GM19240 (cell line): ENCODE measurements around the gene NCL.
A peak's percentile ranks its signal among the peaks of the same experiment; 100 is the strongest.

ENCODE experiments used
- DNase-seq: peaks from one replicate; pipeline ENCODE4 v3.0.0; 2011; ENCODE audit warnings: low spot score; ENCODE audit not compliant: insufficient read length

Gene NCL, protein sequence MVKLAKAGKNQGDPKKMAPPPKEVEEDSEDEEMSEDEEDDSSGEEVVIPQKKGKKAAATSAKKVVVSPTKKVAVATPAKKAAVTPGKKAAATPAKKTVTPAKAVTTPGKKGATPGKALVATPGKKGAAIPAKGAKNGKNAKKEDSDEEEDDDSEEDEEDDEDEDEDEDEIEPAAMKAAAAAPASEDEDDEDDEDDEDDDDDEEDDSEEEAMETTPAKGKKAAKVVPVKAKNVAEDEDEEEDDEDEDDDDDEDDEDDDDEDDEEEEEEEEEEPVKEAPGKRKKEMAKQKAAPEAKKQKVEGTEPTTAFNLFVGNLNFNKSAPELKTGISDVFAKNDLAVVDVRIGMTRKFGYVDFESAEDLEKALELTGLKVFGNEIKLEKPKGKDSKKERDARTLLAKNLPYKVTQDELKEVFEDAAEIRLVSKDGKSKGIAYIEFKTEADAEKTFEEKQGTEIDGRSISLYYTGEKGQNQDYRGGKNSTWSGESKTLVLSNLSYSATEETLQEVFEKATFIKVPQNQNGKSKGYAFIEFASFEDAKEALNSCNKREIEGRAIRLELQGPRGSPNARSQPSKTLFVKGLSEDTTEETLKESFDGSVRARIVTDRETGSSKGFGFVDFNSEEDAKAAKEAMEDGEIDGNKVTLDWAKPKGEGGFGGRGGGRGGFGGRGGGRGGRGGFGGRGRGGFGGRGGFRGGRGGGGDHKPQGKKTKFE

DNA sequence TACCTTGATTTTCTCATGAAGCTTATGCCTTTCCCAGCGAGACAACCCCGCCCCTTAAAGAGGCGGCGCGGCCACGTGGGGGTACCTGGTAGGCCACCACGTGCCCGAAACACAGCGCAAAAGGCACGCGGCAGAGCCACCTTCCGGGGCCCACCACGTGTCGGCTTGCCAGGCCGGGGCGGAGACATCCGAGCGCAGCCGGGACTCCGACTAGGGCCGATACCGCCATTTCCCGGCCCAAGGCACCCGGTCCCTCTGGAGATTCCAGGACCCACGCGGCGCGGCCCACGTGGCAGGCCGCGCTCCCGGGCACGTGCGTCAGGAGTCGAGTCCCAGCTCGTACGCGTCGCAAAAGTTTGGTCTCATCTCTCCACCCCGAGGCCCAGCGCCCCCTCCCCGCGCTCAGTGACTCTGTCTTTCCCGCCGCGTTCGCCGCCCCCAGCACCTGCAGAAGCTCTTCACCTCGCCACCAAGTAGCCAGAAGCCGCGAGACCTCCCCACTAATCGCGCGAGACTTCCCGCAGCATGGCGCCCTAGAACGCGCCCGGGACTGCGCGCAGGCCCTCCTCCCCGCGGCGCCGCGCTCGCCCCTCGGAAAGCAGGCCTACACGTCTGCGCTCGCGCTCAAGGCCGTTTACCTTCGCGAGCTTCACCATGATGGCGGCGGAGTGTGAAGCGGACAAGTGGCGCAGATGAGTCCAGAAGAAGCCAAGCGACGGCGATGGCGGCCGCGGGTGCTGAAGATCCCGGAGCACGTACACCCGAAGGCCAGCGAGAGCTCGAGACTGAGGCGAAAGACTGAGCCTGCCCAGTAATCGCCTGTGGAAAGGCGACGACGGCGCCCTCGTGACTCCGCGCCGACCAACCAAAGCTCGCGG, at the start of gene NCL:
NCL (minus strand) TSS at position 787 of the 878 bp plus-strand sequence; CDS start at position 656, 131 bp downstream.
- peak; percentile 52 for DNase-seq

DNA sequence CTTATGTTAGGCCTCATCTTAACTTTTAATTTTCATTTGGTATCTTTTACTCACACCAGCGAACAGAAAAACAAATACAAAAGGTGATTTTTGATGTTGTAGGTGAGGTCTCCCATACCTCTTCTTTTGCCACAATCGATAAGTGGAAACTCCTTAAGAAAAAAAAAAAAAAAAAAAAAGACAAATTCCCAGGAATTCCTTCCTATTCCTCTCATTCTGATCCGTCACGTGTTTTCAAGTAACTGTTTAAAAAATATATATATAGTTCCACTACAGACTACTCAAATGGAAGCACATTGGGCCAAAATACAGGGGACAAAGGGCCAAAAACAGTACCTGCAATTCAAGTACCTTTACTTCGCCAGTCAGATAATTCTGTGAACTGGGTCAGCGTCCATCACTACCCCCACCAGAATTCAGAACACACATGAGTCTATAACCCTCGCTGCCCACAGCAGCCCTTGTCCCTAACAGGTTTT, 49.5 kb upstream of the NCL start:
- DNase-seq: no peak

DNA sequence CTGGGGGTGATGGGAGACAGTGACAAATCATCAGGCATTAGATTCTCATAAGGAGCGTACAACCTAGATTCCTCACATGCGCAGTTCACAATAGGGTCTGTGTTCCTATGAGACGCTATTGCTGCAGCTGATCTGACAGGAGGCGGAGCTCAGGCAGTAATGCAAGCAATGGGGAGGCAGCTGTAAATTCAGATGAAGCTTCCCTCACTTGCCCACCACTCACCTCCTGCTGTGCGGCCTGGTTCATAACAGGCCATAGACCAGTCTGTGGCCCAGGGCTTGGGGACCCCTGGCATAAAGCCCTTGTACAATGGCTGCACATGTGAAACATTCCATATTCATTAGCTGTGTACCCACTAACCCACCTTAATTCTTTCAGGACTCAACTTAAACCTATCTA, 47.9 kb upstream of the NCL start:
- DNase-seq: no peak

DNA sequence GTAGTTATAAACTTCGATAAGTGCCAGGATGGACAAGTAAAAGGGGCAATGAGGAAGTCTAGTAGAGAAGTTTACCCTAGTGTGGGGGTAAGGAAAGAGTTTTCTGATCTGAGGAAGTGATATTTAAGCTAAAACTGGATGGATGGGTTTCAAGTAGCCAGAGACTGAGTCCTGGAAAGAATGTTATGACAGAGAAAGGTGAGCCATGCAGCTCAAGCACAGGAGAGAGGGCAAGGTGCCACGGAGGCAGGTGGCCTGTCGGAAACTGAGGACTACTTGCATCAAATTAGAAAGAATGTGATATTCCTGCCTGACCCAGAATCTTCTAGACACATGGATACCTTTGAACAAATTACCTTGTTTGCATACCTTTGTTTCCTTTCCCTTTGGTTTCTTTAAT, 39.5 kb upstream of the NCL start:
- no peak for DNase-seq

DNA sequence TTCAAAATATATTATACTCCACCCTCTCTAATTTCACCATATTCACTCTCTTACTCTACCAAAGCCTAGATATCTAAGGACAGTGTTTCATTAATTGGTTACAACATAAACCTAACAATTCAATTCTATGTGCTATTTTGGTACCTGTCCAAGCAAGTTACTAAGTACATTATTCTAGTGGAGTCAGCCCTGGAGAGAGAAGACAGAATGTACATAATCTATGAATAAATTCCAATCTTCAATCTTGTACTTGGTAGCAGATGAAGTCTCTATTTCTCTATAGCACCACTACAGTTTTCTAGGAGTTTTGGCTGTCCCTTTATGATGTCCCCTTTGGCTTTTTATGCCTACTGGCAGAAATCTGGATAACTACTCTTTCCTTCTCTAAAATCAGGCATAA, 38.3 kb upstream of the NCL start:
- DNase-seq: no peak

DNA sequence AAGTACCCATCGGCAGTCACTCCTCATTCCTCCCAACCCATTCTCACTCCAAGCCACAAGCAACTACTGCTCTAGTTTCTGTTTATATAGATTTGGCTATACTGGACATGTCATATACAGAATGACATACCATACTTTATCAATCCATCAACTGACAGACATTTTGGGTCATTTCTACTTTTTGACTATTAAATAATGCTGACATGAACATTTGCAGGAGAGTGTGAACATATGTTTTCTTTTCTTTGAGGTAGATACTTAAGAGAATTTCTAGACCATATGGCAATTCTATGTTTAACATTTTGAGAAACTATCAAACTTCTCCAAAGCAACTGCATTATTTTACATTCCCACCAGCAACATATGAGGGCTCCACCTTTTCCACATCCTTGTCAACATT, 33.4 kb upstream of the NCL start:
- no peak for DNase-seq

DNA sequence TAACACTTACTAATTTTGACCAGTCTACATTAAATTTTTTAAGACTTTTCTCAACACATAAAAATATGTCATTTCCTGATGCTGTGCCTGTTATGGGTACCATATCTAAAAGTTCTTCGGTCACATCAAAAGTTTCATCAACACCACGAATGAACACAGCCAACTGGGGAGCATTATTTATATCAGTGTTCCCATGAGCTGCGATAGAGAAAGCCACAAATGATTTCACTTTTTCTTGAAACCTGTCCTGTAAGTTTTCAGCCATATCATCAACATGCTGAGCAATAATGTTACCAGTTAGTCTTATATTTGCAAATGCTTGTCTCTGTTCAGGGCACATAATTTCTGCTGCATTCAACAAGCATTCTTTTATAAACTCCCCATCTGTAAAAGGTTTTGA, 30.4 kb upstream of the NCL start:
- no peak for DNase-seq

DNA sequence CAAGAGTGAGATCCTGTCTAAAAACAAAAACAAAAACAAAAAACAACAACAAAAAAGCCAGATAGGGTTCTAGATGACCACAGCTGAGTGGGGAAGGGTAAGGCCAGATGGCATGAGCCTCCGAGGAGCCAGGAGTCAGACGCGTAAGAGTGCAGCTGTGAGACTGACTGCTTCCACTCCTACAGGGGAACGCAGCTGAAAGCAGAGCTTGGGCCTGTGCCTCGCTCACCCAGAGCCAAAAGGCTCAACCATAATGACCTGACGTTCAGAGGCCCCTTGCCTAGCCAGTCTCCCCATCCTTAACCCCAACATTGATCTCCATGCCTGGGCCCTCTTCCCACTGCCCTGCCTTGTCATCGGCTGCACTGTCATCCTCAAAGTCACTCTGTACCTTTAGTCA, 26.5 kb upstream of the NCL start:
- DNase-seq: no peak

DNA sequence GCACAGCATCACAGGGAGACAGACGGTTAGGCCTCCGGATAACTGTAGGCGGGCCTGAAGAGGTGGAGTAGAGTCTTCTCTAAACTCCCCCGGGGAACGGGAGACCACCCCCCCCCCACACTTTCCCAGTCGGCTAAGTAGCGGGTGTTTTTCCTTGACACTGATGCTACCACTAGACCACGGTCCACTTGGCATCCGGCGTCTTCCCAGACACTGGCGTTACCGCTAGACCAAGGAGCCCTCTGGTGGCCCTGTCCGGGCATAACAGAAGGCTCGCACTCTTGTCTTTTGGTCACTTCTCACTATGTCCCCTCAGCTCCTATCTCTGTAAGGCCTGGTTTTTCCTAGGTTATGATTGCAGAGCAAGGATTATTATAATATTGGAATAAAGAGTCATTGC, 25.7 kb upstream of the NCL start:
- no peak for DNase-seq

DNA sequence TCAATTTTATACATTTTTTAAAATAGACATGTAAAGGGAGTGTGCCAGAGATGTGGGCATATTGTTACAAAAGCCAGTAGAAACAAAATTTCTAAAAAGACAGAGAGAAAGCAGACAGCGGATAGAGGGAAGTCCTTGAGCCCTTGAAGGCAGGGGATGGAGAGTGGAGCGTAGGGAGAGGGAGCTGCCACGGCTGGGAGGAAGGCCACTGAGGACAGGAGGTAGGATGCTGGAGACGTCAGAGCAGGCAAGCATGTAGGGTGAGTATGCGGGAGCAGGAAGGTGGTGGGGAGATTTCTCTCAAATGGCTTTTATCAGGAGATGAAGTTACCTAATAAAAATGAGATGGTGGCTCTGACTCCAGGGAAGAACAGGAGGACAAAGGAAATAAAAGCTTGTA, 24.0 kb upstream of the NCL start:
- DNase-seq: no peak

DNA sequence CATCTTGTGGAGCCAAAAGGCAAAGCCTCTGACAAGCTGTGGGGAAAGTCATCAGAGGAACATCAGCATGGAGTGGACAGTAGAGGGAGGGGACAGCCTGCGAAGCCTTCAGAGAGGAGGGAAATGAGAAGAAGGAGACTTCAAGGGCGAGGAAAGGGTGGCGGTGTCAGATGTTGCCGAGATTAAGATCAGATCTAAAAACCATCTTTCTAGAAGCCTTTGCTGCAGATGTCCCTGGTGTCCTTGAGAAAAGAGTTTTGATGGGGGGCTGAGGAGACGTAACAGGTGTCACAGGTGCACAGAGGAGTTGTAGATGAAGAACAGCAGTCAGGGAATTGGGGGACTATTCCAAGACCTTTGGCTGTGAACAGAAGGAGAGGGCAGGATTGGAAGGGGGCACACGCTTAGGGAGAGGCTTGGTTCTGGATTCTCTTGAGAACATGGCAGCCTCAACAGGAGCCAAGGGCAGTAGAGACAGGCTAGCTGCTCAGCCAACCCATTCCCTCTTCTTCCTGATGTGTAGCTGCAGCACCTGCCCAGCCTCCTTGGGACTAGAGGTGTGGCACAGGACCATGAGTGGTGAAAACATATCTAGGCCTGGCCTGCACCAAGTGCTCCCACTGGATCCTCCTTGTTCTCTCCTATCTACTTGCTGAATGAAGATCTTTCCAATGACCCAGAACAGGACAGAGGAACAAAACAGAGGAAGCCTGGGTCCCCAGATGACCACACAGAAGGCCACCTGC, 22.7 kb upstream of the NCL start:
- no peak for DNase-seq

DNA sequence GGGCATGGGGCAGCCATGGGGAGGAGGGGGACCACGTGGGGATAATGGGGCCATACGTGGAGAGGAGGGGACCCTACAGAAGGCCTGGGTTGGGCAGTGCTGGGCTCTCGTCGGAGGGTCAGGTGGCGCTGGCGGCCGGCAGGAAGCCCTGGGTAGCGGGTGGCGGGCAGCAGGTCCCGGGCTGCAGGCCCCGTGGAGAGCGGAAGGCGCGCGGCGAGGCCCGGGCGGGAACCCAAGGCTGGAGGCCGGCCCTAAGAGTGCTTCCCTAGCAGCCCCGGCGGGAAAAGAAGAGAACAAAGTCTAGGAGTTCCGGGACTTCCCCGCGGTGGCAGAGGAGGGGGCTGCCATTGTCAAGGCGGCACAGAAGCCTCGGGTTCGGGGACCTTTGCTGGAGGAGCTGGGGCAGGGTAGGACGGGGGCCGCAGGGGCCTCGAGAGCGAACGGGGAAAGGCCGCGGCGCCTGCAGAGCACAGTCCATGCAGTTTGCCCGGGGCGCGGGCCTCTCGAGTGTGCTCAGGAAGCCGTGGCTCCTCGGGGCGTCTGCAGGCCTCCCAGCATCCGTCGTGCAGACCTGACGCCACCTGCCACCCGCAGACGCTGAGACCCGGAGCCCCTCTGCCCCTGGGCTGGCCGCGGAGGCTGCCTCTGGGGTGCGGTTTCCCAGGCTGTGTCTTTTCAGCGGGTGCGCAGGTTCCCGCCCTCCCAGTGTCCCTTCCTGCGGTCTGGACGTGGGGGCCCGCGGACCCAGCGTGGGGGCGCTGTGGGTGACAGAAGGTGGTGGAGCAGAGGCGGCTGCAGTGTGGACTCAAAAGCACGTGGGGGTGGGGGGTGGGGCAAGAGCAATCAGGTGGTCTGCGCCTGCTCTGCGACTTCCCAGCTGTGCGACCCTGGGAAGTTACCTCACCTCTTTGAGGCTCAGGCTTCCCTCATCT, 19.4 kb upstream of the NCL start:
- no peak for DNase-seq

DNA sequence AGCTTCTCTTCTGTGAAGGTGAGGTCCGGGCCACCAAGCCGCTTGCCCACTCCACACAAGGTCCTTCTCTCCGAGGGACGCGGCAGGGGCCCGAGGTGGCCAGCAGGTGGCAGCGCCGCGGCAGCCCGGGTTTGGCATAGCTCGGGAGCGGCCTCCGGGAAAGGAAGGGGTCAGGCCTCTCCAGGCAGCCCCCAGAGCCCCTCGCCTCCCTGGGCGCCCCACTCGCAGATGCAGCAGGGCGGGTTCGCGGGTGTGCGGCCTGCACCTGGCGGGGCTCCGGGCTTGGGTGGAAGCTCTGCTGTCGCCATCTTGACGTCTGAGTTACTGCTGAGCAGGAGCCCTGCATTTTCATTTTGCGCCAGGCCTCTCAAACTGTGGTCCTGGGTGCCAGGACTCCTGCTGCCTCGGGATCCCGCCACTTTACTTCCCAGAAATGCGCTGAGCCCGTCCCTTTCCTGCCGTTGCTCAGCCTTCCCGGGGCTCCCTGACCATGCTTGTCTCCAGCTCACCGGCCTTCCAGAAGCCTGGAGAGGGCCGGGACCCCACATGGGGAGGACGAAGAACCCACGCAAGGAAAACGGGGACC, 18.6 kb upstream of the NCL start:
- DNase-seq: peak; percentile 73

DNA sequence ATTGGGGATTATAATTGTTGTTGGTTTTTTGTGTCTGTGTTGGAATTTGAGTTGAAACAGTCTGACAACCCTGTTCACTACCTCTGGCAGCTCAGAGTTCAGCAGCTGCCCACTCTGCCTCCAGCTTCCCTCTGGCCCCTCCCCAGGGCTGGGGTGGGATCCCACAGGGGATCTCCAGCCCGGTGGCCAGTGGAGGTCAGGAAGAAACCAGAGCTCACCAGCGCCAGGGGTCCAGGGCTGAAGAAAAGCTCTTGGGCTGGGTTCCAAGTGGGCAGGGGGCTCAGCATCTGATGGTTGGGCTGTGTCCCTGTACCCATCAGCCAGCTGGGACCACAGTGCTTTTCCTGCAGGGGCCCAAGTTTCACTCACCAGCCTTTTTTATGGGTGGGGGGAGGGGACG, 16.5 kb upstream of the NCL start:
- no peak for DNase-seq

DNA sequence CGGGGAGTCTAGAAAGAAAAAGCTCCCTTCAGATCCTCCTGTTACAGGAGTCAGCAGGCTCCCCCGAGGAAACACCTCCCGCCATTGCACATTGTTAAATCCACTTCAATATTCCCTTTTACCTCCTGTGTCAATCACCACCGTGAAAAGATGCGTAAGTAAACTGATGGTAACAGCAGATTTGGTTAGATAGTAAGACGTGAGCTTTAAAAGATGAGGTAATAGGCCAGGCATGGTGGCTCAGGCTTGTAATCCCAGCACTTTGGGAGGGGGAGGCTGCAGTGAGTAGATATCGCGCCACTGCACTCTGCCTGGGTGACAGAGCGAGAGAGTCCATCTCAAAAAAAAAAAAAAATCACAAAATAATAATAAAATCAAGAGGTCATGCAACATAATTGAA, 15.2 kb upstream of the NCL start:
- DNase-seq: no peak

DNA sequence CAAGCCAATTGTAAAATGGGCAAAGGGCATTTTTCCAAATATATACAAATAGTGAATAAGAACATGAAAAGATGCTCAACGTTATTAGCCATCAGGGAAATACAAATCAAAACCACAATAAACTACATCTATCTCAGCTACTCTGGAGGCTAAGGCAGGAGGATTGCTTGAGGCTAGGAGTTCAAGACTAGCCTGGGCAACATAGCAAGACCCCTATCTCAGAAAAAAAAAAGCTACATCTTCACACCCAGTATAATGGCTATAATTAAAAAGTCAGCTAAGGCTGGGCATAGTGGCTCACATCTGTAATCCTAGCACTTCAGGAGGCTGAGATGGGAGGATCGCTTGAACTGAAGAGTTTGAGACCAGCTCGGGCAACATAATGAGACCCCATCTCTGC, 12.6 kb upstream of the NCL start:
- no peak for DNase-seq

DNA sequence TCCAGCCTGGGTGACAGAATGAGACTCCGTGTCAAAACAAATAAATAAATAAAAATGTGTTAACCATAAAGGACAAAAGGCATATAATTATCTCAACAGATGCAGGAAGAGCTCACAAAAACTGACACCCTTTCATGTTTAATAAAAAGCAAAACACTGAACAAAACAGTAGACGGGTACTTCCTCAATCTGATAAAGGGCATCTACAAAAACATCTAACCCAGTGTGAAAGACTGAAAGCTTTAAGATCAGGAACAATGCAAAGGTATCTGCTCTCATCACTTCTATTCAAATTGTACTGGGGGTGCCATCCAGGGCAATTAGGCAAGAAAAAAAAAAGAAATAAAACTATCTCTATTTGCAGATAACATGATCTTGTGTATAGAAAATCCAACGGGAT, 11.7 kb upstream of the NCL start:
- no peak for DNase-seq

DNA sequence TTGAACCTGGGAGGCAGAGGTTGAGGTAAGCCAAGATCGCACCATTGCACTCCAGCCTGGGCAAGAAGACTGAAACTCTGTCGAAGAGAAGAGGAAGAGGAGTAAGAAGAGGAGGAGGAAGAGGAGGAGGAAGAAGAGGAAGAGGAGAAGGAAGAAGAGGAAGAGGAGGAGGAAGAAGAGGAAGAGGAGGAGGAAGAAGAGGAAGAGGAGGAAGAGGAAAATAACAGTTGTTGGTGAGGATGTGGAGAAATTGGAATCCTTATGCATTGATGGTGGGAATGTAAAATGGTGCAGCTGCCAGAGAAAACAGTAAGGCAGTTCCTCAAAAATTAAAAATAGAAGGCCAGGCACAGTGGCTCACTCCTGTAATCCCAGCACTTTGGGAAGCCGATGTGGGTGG, 8.5 kb upstream of the NCL start:
- no peak for DNase-seq

DNA sequence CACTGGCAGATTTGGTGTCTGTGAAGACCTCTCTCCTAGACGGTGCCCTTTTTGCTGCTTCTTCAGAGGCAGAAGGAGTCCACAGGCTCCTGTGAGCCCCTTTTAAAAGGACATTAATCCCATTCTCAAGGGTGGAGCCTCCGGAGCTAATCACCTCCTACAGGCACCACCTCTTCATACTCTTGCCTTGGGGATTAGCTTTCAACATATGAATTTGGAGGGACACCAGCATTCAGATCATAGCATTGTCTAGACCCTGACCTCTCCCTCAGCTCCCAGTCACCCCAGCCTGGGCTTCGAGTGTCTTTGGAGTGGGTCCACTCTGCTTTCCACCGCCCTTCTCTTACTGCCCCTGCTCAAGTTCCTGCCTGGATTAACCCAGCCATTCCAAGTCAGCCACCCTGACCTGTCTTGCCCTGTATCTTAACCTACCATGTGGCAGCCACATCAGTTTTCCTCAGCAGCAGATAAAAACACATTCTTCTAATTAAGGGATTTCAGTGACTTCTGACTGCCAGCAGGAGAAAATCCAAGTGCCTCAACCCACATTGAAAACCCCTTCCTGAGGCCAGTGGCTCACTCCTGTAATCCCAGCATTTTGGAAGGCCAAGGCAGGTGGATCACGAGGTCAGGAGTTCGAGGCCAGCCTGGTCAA, 6.1 kb upstream of the NCL start:
- DNase-seq: no peak
